Caco-2 (cell line): ENCODE data around the gene SOBP. TPM values are rescaled to one million over a fixed set of nuclear protein-coding genes. Genes with fewer than 3 reads are reported as not detected.

ENCODE experiments used
- BruUV-seq: library from RNA; stranded (reverse); fragments of 400-500 nt; replicated peaks from 2 replicates; lab custom pipeline; 2021; lab: Mats Ljungman, UMichigan
- CTCF ChIA-PET: fragments of 300-600 bp; sonication (Branson Sonifier 250); formaldehyde crosslinking; loops from one replicate; lab custom pipeline; 2022; ENCODE audit warnings: antibody characterized with exemption; lab: Charles Lee
- POLR2A ChIA-PET: fragments of 300-600 bp; sonication (Branson Sonifier 250); formaldehyde crosslinking; loops from one replicate; lab custom pipeline; 2022; ENCODE audit warnings: antibody characterized with exemption; lab: Charles Lee
- DNase-seq, 2 experiments: peaks; one replicate each; pipeline versions ENCODE4 v3.0.0 to v3.0.0-alpha.2; 2020 to 2022
- H3K27me3 ChIP-seq: replicated peaks from 2 replicates; pipeline ENCODE4 v1.6.0; 2011; ENCODE audit warnings: low read length; ENCODE audit not compliant: control insufficient read depth, insufficient read depth
- H3K36me3 ChIP-seq: 2 replicates; pipeline ENCODE4 v1.5.1; 2011; ENCODE audit warnings: low read length; ENCODE audit not compliant: control insufficient read depth, insufficient read depth
- H3K4me1 ChIP-seq: fragments of 250-450 bp; sonication (Bioruptor Pico); 2 replicates; pipeline ENCODE4 v1.5.1; 2020; ENCODE audit warnings: mild to moderate bottlenecking
- H3K4me3 ChIP-seq: 2 replicates; pipeline ENCODE4 v1.5.1; 2011; ENCODE audit warnings: low read depth, mild to moderate bottlenecking, control low read depth, low read length
- H3K9me3 ChIP-seq: fragments of 250-450 bp; sonication (Bioruptor Pico); 2 replicates; pipeline ENCODE4 v1.5.1; 2020; ENCODE audit warnings: mild to moderate bottlenecking, moderate library complexity
- H3K27ac Mint-ChIP-seq: one replicate; pipeline ENCODE4 v1.8.0; 2022; ENCODE audit warnings: mixed read lengths; ENCODE audit not compliant: unreplicated experiment
- H3K27me3 Mint-ChIP-seq: one replicate; pipeline ENCODE4 v1.8.0; 2022; ENCODE audit warnings: mixed read lengths; ENCODE audit not compliant: insufficient read depth, unreplicated experiment
- H3K36me3 Mint-ChIP-seq: one replicate; pipeline ENCODE4 v1.8.0; 2022; ENCODE audit warnings: mild to moderate bottlenecking, mixed read lengths; ENCODE audit not compliant: insufficient read depth, unreplicated experiment
- H3K4me1 Mint-ChIP-seq: one replicate; pipeline ENCODE4 v1.8.0; 2022; ENCODE audit warnings: low read depth, mixed read lengths; ENCODE audit not compliant: unreplicated experiment
- H3K4me3 Mint-ChIP-seq: one replicate; pipeline ENCODE4 v1.8.0; 2022; ENCODE audit warnings: mild to moderate bottlenecking, moderate library complexity, mixed read lengths; ENCODE audit not compliant: unreplicated experiment
- H3K9me3 Mint-ChIP-seq: one replicate; pipeline ENCODE4 v1.8.0; 2022; ENCODE audit warnings: mixed read lengths; ENCODE audit not compliant: unreplicated experiment
- CTCF ChIP-seq, 2 experiments: fragments of 200-600 bp in 1 of 2; IDR thresholded peaks; 1 replicate in 1 of 2; 2 replicates in 1 of 2; pipeline versions ENCODE4 v1.5.1 to v1.8.0; 2011 to 2022; ENCODE audit warnings: antibody characterized with exemption in 1 of 2, control low read depth in 1 of 2, inconsistent platforms in 1 of 2, low read depth in 1 of 2, low read length in 1 of 2, mild to moderate bottlenecking in 1 of 2, moderate library complexity in 1 of 2; ENCODE audit not compliant: insufficient read depth in 1 of 2, severe bottlenecking in 1 of 2, unreplicated experiment in 1 of 2
- intact Hi-C: fragments of 100-400 bp; cut with micrococcal nuclease; formaldehyde crosslinking; loops from one replicate; pipeline ENCODE4 v1.10.0; 2022; ENCODE audit not compliant: unreplicated experiment
- total RNA-seq: library from RNA; stranded (reverse); gene quantifications from 2 replicates; pipeline ENCODE4 v1.2.3, GENCODE V29; 2022

Gene SOBP
- total RNA-seq, 1 experiment from 2014 or later: not detected

DNA sequence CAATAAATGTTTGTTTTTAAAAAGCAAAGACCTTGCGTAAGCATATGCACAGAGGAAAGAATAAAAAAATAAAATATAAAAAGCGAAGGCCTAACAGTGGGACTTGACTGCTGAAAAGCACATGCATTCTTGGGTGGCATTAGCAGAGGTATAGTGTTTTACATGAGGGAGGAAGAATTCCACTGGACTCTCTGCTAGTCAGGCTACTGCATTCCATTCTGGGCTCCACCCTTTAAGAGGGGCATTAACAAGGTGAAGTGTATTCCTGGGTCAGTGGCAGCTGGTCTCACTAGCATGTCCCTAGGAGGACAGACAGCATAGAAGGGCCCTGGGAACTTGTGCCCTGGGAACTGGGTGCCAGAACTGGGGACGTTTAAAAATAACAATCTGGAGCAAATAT is 134.1 kb downstream of the SOBP start:
- DNase-seq: no peak

DNA sequence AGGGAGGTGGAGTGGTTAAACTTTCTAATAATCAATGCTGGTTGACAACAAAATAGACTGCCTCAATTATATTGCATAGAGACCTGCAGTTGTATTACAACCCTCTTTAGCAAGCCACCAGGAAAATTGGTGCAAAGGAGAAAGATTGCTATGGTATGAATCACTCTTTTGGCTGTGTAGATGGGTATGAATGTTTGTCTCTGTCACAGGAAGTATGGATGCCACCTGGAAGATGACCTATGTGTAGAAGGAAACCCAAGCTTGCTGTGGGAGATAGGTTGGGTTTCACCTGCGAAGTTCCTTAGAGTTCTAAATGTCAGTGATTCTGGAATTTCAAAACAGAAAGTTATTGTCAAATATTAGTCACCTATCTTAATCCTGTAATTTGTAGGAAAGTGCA is 134.6 kb downstream of the SOBP start:
- no peaks in the 10 kb centered on the region for H3K36me3 Mint-ChIP-seq
- H3K27ac Mint-ChIP-seq: no peak overlapping the region
- no peaks in the 10 kb centered on the region for H3K27me3 ChIP-seq
- TF ChIP-seq CTCF (IDR thresholded peaks at IDR 0.05; ENCODE audit: insufficient read depth in 1 of 2, low read depth in 1 of 2, low read length in 1 of 2, severe bottlenecking in 1 of 2, unreplicated experiment in 1 of 2): no peak
- no peaks in the 10 kb centered on the region for H3K4me1 Mint-ChIP-seq
- peaks cover 6% of the 10 kb centered on the region for H3K27me3 Mint-ChIP-seq
- H3K4me1 ChIP-seq: no peaks in the 10 kb centered on the region
- intact Hi-C loops: no loop called here
- no peaks in the 10 kb centered on the region for H3K9me3 Mint-ChIP-seq
- no peak overlapping the region for H3K4me3 ChIP-seq
- ChIA-PET POLR2A (no interaction called here), CTCF (no interaction called here)
- H3K4me3 Mint-ChIP-seq: no peak overlapping the region
- DNase-seq: no peak
- no peaks in the 10 kb centered on the region for H3K36me3 ChIP-seq
- BruUV-seq: no TSS peak
- no peaks in the 10 kb centered on the region for H3K9me3 ChIP-seq

More for the DNA sequence above, 134.1 kb downstream of the SOBP start:
- Mint-ChIP-seq H3K27ac (no peak overlapping the region), H3K9me3 (no peaks in the 10 kb centered on the region), H3K4me1 (no peaks in the 10 kb centered on the region), H3K36me3 (no peaks in the 10 kb centered on the region), H3K4me3 (no peak overlapping the region), H3K27me3 (peaks cover 6% of the 10 kb centered on the region)
- BruUV-seq: no TSS peak
- Histone ChIP-seq H3K36me3 (no peaks in the 10 kb centered on the region), H3K9me3 (no peaks in the 10 kb centered on the region), H3K27me3 (no peaks in the 10 kb centered on the region), H3K4me3 (no peak overlapping the region), H3K4me1 (no peaks in the 10 kb centered on the region)
- ChIA-PET CTCF (no interaction called here), POLR2A (no interaction called here)
- intact Hi-C loops: no loop called here
- TF ChIP-seq CTCF (IDR thresholded peaks at IDR 0.05; ENCODE audit: insufficient read depth in 1 of 2, low read depth in 1 of 2, low read length in 1 of 2, severe bottlenecking in 1 of 2, unreplicated experiment in 1 of 2): no peak

- intact Hi-C loops: no loop called here
- no peaks in the 10 kb centered on the region for H3K4me1 ChIP-seq
- Mint-ChIP-seq H3K9me3 (no peaks in the 10 kb centered on the region), H3K4me3 (no peak overlapping the region), H3K4me1 (no peaks in the 10 kb centered on the region), H3K36me3 (no peaks in the 10 kb centered on the region), H3K27ac (no peak overlapping the region), H3K27me3 (peaks cover 10% of the 10 kb centered on the region)
- TF ChIP-seq CTCF (IDR thresholded peaks at IDR 0.05; ENCODE audit: insufficient read depth in 1 of 2, low read depth in 1 of 2, low read length in 1 of 2, severe bottlenecking in 1 of 2, unreplicated experiment in 1 of 2): no peak
- H3K27me3 ChIP-seq: no peaks in the 10 kb centered on the region
- H3K4me3 ChIP-seq: no peak overlapping the region
- POLR2A ChIA-PET: no interaction called here
- no TSS peak for BruUV-seq
- CTCF ChIA-PET: no interaction called here
- no peaks in the 10 kb centered on the region for H3K36me3 ChIP-seq
- H3K9me3 ChIP-seq: no peaks in the 10 kb centered on the region
- no peak for DNase-seq
Observed at GRCh38 chr6:107625264-107625663, 135.3 kb downstream of the SOBP start.
